ENCODE data around the gene OR2F1.

Gene OR2F1

GRCh38 chr7:143954544-143954943 lies at the start of gene OR2F1:
OR2F1 (plus strand) TSS chr7:143954844; CDS start chr7:143959971, 5,127 bp downstream.
- no peak for DNase-seq

- no peak for DNase-seq
These were observed 49.1 kb upstream of the OR2F1 start for GRCh38 chr7:143905509-143905908.

GRCh38 chr7:143906151-143906550 lies 48.5 kb upstream of the OR2F1 start:
- no peak for DNase-seq

- no peak for DNase-seq
These were observed 47.7 kb upstream of the OR2F1 start for GRCh38 chr7:143906895-143907294.

GRCh38 chr7:143908120-143908519 lies 46.5 kb upstream of the OR2F1 start:
- no peak for DNase-seq

- no peak for DNase-seq
These were observed 44.8 kb upstream of the OR2F1 start for GRCh38 chr7:143909863-143910262.

GRCh38 chr7:143910473-143911248 lies 44.0 kb upstream of the OR2F1 start:
- DNase-seq = no peak

GRCh38 chr7:143913945-143914615 lies 40.6 kb upstream of the OR2F1 start:
- DNase-seq = no peak

GRCh38 chr7:143914938-143915652 lies 39.5 kb upstream of the OR2F1 start:
- DNase-seq = no peak

- DNase-seq = no peak
These were observed 29.8 kb upstream of the OR2F1 start for GRCh38 chr7:143924851-143925250.

- no peak for DNase-seq
These were observed 25.3 kb upstream of the OR2F1 start for GRCh38 chr7:143929224-143929920.

- no peak for DNase-seq
These were observed 22.9 kb upstream of the OR2F1 start for GRCh38 chr7:143931739-143932138.

- DNase-seq = no peak
These were observed 19.9 kb upstream of the OR2F1 start, which contains the start of gene OR2F2 for GRCh38 chr7:143934526-143935325. OR2F2 (plus strand) TSS chr7:143935233; CDS start chr7:143935233, 0 bp downstream.

GRCh38 chr7:143936087-143937009 lies 18.3 kb upstream of the OR2F1 start:
- no peak for DNase-seq

- no peak for DNase-seq
These were observed 16.0 kb upstream of the OR2F1 start for GRCh38 chr7:143938379-143939243.

GRCh38 chr7:143945423-143945822 lies 9.2 kb upstream of the OR2F1 start:
- no peak for DNase-seq

- DNase-seq = no peak
These were observed 7.5 kb upstream of the OR2F1 start for GRCh38 chr7:143947111-143947510.

- no peak for DNase-seq
These were observed 5.9 kb upstream of the OR2F1 start for GRCh38 chr7:143948733-143949132.

- no peak for DNase-seq
These were observed 1.2 kb upstream of the OR2F1 start for GRCh38 chr7:143953421-143953820.

- no peak for DNase-seq
These were observed 509 bp upstream of the OR2F1 start for GRCh38 chr7:143954135-143954534.
